T-helper 1 cell (primary cell): ENCODE data around the gene EPHA1.
"Not testable (repeated sequence)": the region's sequence is repeated elsewhere in the genome, so short reads cannot be mapped to it uniquely, and the experiment has no call there.

Experiments used
- DNase-seq, 5 donors: peaks; one replicate each; pipeline ENCODE4 v3.0.0-alpha.2; 2012 to 2020

EPHA1 gene

GRCh38 chr7:143401265-143401664, 7.4 kb downstream of the EPHA1 start:
- DNase-seq, result no peak

GRCh38 chr7:143399642-143400041, 9.0 kb downstream of the EPHA1 start:
- DNase-seq, result no peak

DNA sequence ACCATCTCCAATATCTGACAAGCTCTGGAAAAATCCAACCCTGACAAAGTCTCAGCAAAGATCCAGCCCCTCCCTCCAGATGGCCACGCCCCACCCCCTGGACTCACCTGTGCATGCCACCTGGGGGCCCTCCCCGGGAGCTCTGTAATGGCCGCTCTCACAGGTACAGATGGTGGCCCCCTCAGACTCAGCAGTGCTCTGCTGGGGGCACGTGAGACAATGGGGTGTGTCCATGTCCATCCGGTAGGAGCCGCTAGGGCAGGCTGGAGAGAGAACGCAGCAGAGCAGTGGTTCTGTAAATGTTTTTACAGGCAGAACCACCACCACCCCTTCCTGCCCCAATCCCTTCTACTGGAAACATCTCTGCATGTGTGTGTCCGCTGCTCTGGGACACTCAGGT, 9.5 kb downstream of the EPHA1 start:
- DNase-seq, result no peak

DNA sequence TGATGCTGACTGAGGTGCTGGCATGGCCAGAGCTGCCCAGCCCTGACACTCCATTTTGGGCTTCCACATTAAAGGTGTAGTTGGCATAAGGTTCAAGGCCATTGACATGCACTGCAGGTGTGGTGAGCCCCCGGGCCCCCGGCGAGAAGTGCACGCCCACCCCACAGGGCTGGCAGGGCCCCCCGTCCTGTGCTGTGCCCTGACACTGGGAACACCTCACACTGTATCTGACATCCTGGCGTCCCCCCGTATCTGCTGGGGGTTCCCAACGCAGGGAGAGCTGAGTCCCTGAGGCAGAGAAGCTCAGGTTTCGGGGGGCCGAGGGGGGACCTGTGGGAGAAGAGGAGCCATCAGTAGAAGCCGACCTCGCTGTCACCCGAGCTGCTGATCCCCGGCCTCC, 10.0 kb downstream of the EPHA1 start:
- no peak for DNase-seq

- no peak for DNase-seq
Measured at GRCh38 chr7:143397710-143398530, 10.7 kb downstream of the EPHA1 start.

GRCh38 chr7:143396625-143397556, 11.8 kb downstream of the EPHA1 start:
- no peak for DNase-seq

GRCh38 chr7:143396182-143396581, 12.5 kb downstream of the EPHA1 start:
- no peak for DNase-seq

GRCh38 chr7:143395187-143396149, 13.2 kb downstream of the EPHA1 start:
- DNase-seq, result no peak

GRCh38 chr7:143394777-143395176, 13.9 kb downstream of the EPHA1 start:
- DNase-seq, result no peak

GRCh38 chr7:143394068-143394467, 14.6 kb downstream of the EPHA1 start:
- DNase-seq, result no peak

DNA sequence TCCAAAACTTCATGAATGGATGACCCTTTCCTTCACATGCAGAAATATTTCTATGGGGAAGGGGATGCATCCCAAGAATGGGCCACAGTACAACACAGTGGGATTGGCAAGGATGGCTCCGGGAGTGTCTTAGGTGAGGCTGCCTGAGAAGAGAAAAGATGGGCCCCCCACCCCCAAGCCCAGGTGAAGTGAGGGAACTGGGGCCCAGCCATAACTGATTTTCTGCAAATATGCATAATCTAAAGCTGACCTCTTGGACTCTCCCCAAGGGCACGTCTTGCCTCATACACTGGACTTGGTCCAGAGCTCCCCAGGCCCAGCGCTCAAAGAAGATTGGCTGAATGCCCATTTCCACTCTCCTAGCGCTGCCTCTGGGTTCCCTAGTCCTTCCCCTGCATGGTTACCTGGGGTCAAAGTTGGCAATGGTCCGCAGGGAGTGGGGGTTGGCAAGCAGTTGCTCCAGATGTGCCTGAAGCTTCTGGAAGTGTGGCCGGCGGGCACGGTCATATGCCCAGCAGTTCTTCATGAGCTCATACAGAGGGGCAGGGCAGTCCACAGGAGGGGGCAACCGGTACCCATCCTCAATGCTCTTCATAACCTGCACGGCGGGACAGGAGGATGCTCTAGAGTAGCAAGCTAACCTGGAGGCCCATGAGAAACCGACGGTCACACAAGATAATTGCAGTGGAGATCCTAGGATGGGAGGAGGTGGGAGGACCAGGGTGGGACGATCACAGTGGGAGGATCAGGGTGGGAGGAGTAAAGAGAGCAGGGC, 15.2 kb downstream of the EPHA1 start:
- DNase-seq, result no peak

DNA sequence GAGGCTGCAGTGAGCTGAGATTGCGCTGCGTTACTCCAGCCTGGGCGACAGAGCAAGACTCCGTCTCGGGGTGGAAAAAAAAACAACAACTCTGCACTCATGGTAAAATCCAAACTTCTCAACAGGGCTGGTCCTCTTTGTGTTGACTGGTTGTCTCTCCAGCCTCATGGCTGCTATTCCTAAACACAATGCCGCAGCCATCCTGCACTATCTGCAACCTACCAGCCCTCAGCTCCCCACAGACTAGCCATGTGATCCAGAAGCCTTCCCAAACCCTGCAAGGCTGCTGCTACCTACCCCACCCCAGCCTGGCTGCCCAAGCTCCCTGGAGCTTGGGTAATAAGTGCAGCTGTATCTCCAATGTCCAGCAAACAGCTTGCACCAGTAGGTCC, 15.8 kb downstream of the EPHA1 start:
- no peak for DNase-seq

GRCh38 chr7:143392427-143392826, 16.2 kb downstream of the EPHA1 start:
- not testable (repeated sequence) for DNase-seq

DNA sequence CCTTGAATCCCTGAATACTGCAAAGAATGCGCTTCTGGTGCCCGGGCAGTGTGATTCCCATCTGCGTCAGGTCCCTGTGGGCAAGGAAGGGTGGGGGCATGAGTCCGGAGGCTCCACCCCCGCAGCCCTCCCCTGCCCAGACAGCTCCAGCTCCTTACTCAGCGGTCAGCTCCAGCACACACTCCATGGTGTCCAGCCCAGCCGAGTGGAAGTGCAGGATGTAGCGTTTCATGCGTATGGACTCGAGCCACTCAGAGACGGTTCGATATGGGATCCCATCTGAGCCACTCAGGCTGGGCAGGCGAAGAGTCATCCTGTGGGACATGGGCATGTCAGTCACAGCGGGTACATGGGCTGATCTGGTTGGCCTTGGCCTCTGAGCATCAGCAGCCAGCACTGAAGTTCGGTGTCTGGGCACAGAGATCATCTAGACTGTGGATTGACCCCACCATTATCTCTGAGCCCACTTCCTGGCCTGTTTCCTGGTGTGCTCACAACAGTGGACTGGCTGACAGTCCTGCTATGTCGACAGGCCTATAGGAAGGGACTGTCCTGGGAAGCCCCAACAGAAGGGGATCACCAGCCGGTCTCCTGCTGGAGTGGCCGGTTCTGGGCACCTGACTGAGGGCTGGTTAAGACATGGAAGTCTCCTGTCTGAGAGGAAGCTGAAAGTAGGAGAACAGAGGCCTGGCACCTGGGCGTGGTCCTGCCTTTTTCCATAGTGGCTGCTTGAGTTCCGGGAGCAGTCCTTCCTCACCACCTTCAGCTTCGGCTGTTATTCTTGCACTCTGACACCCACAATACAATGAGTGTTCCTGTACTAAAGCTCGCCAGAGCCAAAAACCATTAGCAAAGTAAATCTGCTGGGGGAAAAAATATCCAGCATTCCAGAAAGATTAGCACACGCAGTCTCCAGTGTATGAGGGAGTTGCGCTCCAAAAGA, 16.9 kb downstream of the EPHA1 start:
- no peak for DNase-seq

GRCh38 chr7:143390773-143391317, 17.8 kb downstream of the EPHA1 start:
- no peak for DNase-seq

GRCh38 chr7:143390104-143390772, 18.4 kb downstream of the EPHA1 start:
- no peak for DNase-seq

GRCh38 chr7:143389316-143390103, 19.1 kb downstream of the EPHA1 start:
- DNase-seq, result no peak

GRCh38 chr7:143388491-143389101, 20.1 kb downstream of the EPHA1 start:
- no peak for DNase-seq
